HG03039 (cell line): ENCODE data around the gene B3GNT9.

Experiments used
- ATAC-seq: cut with Tn5 transposase; IDR thresholded peaks from one replicate; pipeline ENCODE4 v1.9.1; 2021; ENCODE audit warnings: mild to moderate bottlenecking, moderate library complexity; ENCODE audit not compliant: unreplicated experiment

The B3GNT9 gene

GRCh38 chr16:67169011-67169451 lies 18.2 kb upstream of the B3GNT9 start:
- no peak for ATAC-seq

- no peak for ATAC-seq
These were observed 16.8 kb upstream of the B3GNT9 start for GRCh38 chr16:67167588-67167987.

GRCh38 chr16:67166598-67167168 lies 15.9 kb upstream of the B3GNT9 start:
- no peak for ATAC-seq

GRCh38 chr16:67166110-67166547 lies 15.3 kb upstream of the B3GNT9 start:
- no peak for ATAC-seq

GRCh38 chr16:67165121-67166078 lies 14.6 kb upstream of the B3GNT9 start:
- ATAC-seq, result no peak

GRCh38 chr16:67164599-67165061 lies 13.8 kb upstream of the B3GNT9 start, which contains the start of gene HSF4:
Gene HSF4, plus strand, starts transcription at chr16:67164745. Its CDS starts 67 bp downstream, at chr16:67164812.
- ATAC-seq, result no peak

- ATAC-seq, result no peak
These were observed 13.3 kb upstream of the B3GNT9 start for GRCh38 chr16:67163999-67164558.

- no peak for ATAC-seq
These were observed 12.6 kb upstream of the B3GNT9 start for GRCh38 chr16:67163164-67163998.

- no peak for ATAC-seq
These were observed 11.8 kb upstream of the B3GNT9 start for GRCh38 chr16:67162506-67163163.

GRCh38 chr16:67161595-67162058 lies 10.8 kb upstream of the B3GNT9 start:
- ATAC-seq, result no peak

- ATAC-seq, result peak; percentile 33
These were observed 8.1 kb upstream of the B3GNT9 start for GRCh38 chr16:67158637-67159600.

GRCh38 chr16:67157892-67158635 lies 7.3 kb upstream of the B3GNT9 start:
- no peak for ATAC-seq

- no peak for ATAC-seq
These were observed 6.4 kb upstream of the B3GNT9 start for GRCh38 chr16:67157106-67157748.

- ATAC-seq, result no peak
These were observed 5.5 kb upstream of the B3GNT9 start for GRCh38 chr16:67156143-67156844.

- no peak for ATAC-seq
These were observed 4.7 kb upstream of the B3GNT9 start for GRCh38 chr16:67155295-67156142.
